Loucy (cell line): Measurements from ENCODE around the gene KCNT2.

Experiments used
- CTCF ChIP-seq: fragments of 200-600 bp; sonication (generic); conservative IDR thresholded peaks from 2 replicates; pipeline ENCODE4 v1.5.1; 2014; ENCODE audit warnings: mild to moderate bottlenecking, antibody characterized with exemption, low read length
- EZH2phosphoT487 ChIP-seq: fragments of 200-600 bp; IDR thresholded peaks from 2 replicates; pipeline ENCODE4 v1.6.1; 2018; ENCODE audit warnings: antibody characterized with exemption, mild to moderate bottlenecking, moderate library complexity, borderline replicate concordance

- TF ChIP-seq CTCF (no peak), EZH2phosphoT487 (no peak)
These were observed 424.3 kb downstream of the KCNT2 start for GRCh38 chr1:196183941-196184340.
